Measurements from ENCODE around the gene GPR155. TPM values are rescaled to one million over a fixed set of nuclear protein-coding genes. Genes with fewer than 3 reads are reported as not detected.

GPR155 gene
- polyA plus RNA-seq, 1 donor (not counting 4 experiments of a cell fraction or from before 2014, with no cell fraction given) = 15.7 TPM

- Histone ChIP-seq H3K27ac (ENCODE audit: control insufficient read depth, insufficient read depth, low read length) (no peak overlapping the region), H3K4me3 (ENCODE audit: control insufficient read depth in 2 of 3, extremely low read depth in 1 of 3, insufficient read depth in 2 of 3, low read depth in 1 of 3, low read length in 3 of 3) (no peak overlapping the region), H3K36me3 (ENCODE audit: control insufficient read depth in 2 of 2, extremely low read depth in 1 of 2, insufficient read depth in 2 of 2, low read length in 2 of 2) (peaks cover 0 to 3% of the 10 kb centered on the region in 2 experiments), H3K4me1 (ENCODE audit: control insufficient read depth, extremely low read depth, insufficient read depth, low read length) (no peaks in the 10 kb centered on the region), H3K79me2 (ENCODE audit: control insufficient read depth, insufficient read depth, low read length) (no peaks in the 10 kb centered on the region), H4K20me1 (ENCODE audit: control insufficient read depth, extremely low read depth, insufficient read depth, low read length) (no peaks in the 10 kb centered on the region), H3K9me3 (ENCODE audit: control insufficient read depth, low read depth, low read length) (no peaks in the 10 kb centered on the region), H2AFZ (ENCODE audit: control insufficient read depth, low read length) (no peak overlapping the region), H3K27me3 (ENCODE audit: control insufficient read depth, extremely low read depth, insufficient read depth, low read length) (no peaks in the 10 kb centered on the region), H3K9ac (ENCODE audit: control insufficient read depth, extremely low read depth, insufficient read depth, low read length) (no peak overlapping the region), H3K9me1 (ENCODE audit: control insufficient read depth, extremely low read depth, insufficient read depth, low read length) (no peaks in the 10 kb centered on the region), H3K4me2 (ENCODE audit: control insufficient read depth, extremely low read depth, insufficient read depth, low read depth, low read length) (no peak overlapping the region)
- dilution Hi-C loops (cut with MboI; ENCODE audit: extremely low pct_ligation_motif_present, low sequenced_read_pairs) = no loop called here
- DNase-seq (ENCODE audit: low read depth, low spot score) (no peak), FAIRE-seq (no peak)
- TF ChIP-seq, protein P1, sequence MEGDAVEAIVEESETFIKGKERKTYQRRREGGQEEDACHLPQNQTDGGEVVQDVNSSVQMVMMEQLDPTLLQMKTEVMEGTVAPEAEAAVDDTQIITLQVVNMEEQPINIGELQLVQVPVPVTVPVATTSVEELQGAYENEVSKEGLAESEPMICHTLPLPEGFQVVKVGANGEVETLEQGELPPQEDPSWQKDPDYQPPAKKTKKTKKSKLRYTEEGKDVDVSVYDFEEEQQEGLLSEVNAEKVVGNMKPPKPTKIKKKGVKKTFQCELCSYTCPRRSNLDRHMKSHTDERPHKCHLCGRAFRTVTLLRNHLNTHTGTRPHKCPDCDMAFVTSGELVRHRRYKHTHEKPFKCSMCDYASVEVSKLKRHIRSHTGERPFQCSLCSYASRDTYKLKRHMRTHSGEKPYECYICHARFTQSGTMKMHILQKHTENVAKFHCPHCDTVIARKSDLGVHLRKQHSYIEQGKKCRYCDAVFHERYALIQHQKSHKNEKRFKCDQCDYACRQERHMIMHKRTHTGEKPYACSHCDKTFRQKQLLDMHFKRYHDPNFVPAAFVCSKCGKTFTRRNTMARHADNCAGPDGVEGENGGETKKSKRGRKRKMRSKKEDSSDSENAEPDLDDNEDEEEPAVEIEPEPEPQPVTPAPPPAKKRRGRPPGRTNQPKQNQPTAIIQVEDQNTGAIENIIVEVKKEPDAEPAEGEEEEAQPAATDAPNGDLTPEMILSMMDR (optimal IDR thresholded peaks at IDR 0.05 in 1 of 3, IDR thresholded peaks at IDR 0.05 in 1 of 3, conservative IDR thresholded peaks at IDR 0.05 in 1 of 3; ENCODE audit: extremely low read depth in 1 of 3, insufficient read depth in 2 of 3, low read length in 3 of 3) = no peak
- no peak for TF ChIP-seq EZH2 (IDR thresholded peaks at IDR 0.05; ENCODE audit: low read length)
Measured at GRCh38 chr2:174436351-174436750, 50.5 kb downstream of the GPR155 start.

GRCh38 chr2:174431902-174432301 lies 54.9 kb downstream of the GPR155 start:
- no peaks in the 10 kb centered on the region for H4K20me1 ChIP-seq (ENCODE audit: control insufficient read depth, extremely low read depth, insufficient read depth, low read length)
- no peak for TF ChIP-seq EZH2 (IDR thresholded peaks at IDR 0.05; ENCODE audit: low read length)
- TF ChIP-seq, protein P1 (optimal IDR thresholded peaks at IDR 0.05 in 1 of 3, IDR thresholded peaks at IDR 0.05 in 1 of 3, conservative IDR thresholded peaks at IDR 0.05 in 1 of 3; ENCODE audit: extremely low read depth in 1 of 3, insufficient read depth in 2 of 3, low read length in 3 of 3) = no peak
- no peak for FAIRE-seq
- H2AFZ ChIP-seq (ENCODE audit: control insufficient read depth, low read length) = no peak overlapping the region
- H3K27me3 ChIP-seq (ENCODE audit: control insufficient read depth, extremely low read depth, insufficient read depth, low read length) = no peaks in the 10 kb centered on the region
- no peak overlapping the region for H3K9ac ChIP-seq (ENCODE audit: control insufficient read depth, extremely low read depth, insufficient read depth, low read length)
- H3K9me1 ChIP-seq (ENCODE audit: control insufficient read depth, extremely low read depth, insufficient read depth, low read length) = no peaks in the 10 kb centered on the region
- DNase-seq (ENCODE audit: low read depth, low spot score) = no peak
- H3K79me2 ChIP-seq (ENCODE audit: control insufficient read depth, insufficient read depth, low read length) = no peaks in the 10 kb centered on the region
- no peak overlapping the region for H3K4me2 ChIP-seq (ENCODE audit: control insufficient read depth, extremely low read depth, insufficient read depth, low read depth, low read length)
- no peaks in the 10 kb centered on the region for H3K9me3 ChIP-seq (ENCODE audit: control insufficient read depth, low read depth, low read length)
- dilution Hi-C loops (cut with MboI; ENCODE audit: extremely low pct_ligation_motif_present, low sequenced_read_pairs) = no loop called here
- H3K4me3 ChIP-seq (ENCODE audit: control insufficient read depth in 2 of 3, extremely low read depth in 1 of 3, insufficient read depth in 2 of 3, low read depth in 1 of 3, low read length in 3 of 3) = no peak overlapping the region
- H3K36me3 ChIP-seq (ENCODE audit: control insufficient read depth in 2 of 2, extremely low read depth in 1 of 2, insufficient read depth in 2 of 2, low read length in 2 of 2) = peaks cover 0 to 5% of the 10 kb centered on the region in 2 experiments
- no peak overlapping the region for H3K27ac ChIP-seq (ENCODE audit: control insufficient read depth, insufficient read depth, low read length)
- H3K4me1 ChIP-seq (ENCODE audit: control insufficient read depth, extremely low read depth, insufficient read depth, low read length) = no peaks in the 10 kb centered on the region

All from keratinocyte (primary cell).